GM18519 (cell line): ENCODE results near the gene ZNF784.
"Not testable (repeated sequence)": the region's sequence is repeated elsewhere in the genome, so short reads cannot be mapped to it uniquely, and the experiment has no call there.

Experiments
- ATAC-seq: cut with Tn5 transposase; IDR thresholded peaks from one replicate; pipeline ENCODE4 v1.9.1; 2021; ENCODE audit warnings: mild to moderate bottlenecking, moderate library complexity; ENCODE audit not compliant: unreplicated experiment, low FRiP score

ZNF784 gene

GRCh38 chr19:55590617-55591016 lies 33.7 kb downstream of the ZNF784 start:
- ATAC-seq, result no peak

DNA sequence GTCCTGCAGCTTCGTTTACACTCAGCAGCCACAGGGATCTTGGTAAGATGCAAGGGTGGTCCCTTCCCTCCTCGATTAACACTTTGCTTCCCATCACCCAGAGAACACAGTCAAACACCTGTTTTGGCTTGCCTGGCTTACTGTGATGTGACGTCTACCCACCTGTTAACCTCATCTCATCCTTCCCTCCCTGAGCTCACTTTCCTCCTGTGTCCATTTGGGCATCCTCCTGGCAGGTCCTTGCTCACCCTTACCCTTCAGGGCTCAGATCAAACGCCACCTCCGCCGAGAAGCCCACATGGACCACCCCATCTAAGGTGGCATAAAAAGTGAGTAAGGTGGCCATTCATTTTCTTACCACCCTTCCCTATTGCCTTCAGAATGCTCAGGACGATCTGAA lies 34.3 kb downstream of the ZNF784 start:
- no peak for ATAC-seq

DNA sequence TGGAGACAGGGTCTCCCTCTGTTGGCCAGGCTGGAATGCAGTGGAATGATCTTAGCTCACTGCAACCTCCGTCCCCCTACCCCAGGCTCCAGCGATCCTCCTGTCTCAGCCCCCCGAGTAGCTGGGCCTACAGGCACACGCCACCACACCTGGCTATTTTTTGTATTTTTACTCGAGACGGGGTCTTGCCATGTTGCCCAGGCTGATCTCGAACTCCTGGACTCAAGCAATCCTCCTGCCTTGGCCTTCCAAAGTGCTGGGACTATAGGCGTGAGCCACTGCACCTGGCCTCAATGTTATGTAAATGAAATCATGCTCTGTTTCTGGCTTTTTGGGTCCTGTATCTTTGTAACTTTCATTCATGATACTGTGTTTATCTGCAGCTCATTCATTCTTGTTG lies 35.6 kb downstream of the ZNF784 start:
- no peak for ATAC-seq

DNA sequence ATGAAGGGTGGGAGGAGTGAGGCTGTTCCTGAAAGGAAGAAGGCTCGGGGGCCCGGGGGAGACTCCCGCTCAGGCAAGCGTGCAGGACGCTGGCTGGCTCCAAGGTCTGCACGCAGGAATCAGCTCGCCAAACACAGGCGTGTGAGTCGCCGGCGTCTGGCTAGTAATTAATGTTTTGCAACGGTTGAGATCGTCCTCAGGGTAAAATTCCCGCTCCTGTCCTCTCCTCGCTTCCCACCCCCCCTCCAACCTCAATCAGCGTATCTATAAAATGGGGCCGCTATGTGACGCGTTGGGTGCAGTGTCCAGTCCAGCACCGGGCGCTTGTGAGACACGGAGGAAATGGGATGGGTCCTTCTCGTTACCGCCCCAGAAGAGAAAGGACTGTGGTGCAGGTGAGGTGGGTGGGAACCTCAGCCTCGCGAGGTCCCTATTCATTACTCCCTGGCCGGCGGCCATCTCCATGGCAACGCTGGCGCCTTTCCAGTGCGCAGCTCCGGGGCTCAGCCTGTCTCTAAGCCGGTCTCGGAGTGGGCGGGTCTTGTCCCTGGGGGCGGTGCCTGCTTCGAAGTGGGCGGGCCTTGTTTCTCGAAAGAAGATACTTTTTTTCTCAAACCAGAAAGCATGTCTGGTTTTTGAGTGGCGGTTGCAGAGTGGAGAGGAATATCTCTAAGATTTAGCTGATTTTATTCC lies 37.2 kb downstream of the ZNF784 start:
- peak; percentile 88 for ATAC-seq

GRCh38 chr19:55585658-55586339 lies 38.6 kb downstream of the ZNF784 start:
- no peak for ATAC-seq

DNA sequence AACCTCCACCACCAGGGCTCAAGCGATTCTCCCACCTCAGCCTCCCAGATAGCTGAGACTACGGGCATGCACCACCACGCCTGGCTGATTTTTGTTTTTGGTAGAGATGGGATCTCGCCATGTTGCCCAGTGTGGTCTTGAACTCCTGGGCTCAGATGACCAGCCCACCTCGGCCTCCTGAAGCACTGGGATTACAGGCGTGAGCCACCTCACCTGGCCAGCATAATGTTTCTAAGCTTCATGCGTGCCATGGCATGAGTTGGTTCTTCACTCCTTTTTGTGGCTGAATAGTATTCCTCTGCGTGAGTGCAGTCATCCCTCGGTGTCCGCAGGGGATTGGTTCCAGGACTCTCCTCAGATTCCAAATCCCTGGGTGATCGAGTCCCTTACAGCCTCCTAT lies 39.5 kb downstream of the ZNF784 start:
- no peak for ATAC-seq

- not testable (repeated sequence) for ATAC-seq
Observed at GRCh38 chr19:55583897-55584296, 40.5 kb downstream of the ZNF784 start.

GRCh38 chr19:55582284-55582683 lies 42.1 kb downstream of the ZNF784 start:
- ATAC-seq, result not testable (repeated sequence)

GRCh38 chr19:55581823-55582223 lies 42.5 kb downstream of the ZNF784 start:
- ATAC-seq, result no peak

DNA sequence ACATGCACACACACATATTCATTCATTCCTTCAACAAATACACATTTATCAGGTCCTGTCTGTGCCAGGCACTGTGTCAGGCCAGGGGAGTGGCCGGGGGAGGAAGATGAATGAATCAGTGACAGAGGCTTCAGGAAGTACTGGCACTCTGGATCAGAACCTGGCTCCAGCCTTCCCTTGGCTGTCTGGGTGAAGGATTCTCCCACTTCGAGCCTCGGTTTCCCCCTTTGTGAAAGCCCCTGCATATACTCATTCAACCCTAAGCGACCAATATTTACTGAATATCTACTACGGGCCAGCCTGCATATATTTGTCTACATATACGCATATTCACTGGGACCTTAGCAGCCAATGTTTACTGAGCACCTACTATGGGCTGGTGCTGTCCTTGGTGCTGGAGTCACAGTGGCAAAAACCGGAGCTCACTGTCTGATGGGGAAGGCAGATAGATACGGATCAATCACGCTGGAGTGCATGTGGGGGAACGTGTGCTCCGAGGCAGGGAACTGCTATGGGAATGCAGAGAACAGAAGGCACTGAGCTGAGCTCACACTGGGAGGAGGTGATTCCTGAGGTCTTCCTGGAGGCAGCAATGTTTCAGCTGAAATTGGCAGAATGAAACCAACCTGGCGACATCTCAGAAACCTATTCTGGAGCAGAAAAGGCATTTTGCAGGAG lies 43.1 kb downstream of the ZNF784 start:
- no peak for ATAC-seq

GRCh38 chr19:55580628-55581144 lies 43.7 kb downstream of the ZNF784 start, which contains the start of gene ZNF579:
TSS of gene ZNF579 (minus strand) at chr19:55580848. CDS start at chr19:55579639, 1,209 bp downstream.
- no peak for ATAC-seq

- ATAC-seq, result no peak
Observed at GRCh38 chr19:55579766-55580621, 44.4 kb downstream of the ZNF784 start.

DNA sequence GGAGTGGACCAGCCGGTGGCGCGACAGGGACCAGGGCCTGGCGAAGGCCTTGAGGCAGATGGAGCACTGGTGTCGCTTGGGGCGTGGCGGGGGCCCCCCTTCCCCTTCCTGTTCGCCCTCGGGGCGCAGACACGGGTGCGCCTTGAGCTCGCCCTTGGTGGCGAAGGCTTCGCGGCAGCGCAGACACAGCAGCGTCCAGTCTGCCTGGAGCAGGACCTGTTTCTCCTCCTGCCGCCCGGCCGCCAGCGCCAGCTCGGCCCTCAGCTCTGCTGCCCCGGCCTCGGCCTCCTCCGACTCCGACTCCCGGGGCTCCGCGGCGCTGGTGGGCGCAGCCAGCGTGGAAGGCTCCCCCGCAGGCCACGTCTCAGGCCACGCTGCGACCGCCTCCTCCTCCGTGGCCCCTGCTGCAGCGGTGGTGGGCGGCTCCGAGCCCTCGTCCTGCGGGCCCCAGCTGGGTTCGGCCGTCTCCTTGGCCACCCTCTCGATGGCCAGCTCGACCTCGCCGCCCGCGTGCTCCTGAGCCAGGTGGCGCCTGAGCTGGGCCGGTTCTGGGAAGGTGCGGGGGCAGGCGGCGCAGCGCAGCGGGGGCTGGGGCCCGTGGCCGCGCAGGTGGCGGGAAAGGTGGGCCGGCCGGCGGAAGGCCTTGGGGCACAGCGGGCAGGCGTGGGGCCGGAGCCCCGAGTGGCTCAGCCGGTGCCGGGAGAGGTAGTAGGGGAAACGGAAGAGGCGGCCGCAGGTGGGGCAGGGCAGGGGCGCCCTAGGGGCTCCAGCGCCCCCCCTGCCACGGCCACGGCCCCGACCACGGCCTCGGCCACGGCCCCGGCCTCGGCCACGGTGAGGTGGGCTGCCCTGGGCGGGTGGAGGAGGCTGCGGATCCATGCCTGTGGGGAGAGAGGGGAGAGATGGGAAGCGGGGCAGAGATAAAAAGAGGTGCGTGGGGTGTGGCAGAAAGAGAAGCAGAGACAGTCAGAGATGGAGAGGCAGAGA lies 45.3 kb downstream of the ZNF784 start:
- no peak for ATAC-seq

- no peak for ATAC-seq
Observed at GRCh38 chr19:55578031-55578760, 46.2 kb downstream of the ZNF784 start.

DNA sequence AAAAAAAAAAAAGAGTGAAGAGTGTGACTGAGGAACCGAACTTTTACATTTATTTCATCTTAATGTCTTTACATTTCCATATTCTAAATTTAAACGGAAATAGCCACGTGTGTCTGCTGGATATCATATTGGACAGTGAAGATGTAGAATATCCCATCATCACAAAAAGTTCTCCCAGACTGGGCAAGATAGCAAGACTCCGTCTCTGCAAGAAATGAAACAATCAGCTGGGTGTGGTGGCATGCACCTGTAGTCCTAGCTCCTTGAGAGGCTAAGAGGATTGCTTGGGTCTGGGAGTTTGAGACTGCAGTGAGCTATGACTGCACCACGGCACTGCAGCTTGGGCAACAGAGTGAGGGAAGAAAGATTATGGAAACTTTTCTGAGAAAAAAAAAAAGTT lies 47.6 kb downstream of the ZNF784 start:
- no peak for ATAC-seq

DNA sequence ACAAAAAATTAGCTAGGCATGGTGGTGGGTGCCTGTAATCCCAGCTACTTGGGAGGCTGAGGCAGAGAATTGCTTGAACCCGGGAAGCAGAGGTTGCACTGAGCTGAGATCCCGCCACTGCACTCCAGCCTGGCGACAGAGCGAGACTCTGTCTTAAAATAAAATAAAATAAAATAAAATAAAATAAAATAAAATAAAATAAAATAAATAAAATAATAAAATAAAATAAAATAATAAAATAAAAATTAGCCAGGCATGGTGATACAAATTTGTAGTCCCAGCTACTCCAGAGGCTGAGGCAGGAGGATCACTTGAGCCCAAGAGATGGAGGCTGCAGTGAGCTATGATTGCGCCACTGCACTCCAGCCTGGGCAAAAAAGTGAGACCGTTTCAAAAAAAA lies 50.4 kb downstream of the ZNF784 start:
- ATAC-seq, result not testable (repeated sequence)
